Loucy (cell line): ENCODE measurements around the gene APOL6.
"Not testable (repeated sequence)": the region's sequence is repeated elsewhere in the genome, so short reads cannot be mapped to it uniquely, and the experiment has no call there.

Source experiments
- H2AFZ ChIP-seq: fragments of 200-600 bp; sonication (generic); 2 replicates; pipeline ENCODE4 v1.6.0; 2016; ENCODE audit warnings: antibody characterized with exemption, mild to moderate bottlenecking, low read length, moderate library complexity
- H3F3A ChIP-seq: fragments of 200-600 bp; 2 replicates; pipeline ENCODE4 v1.6.0; 2016; ENCODE audit warnings: antibody characterized with exemption, low read depth, mild to moderate bottlenecking
- H3K27me3 ChIP-seq: fragments of 200-600 bp; sonication (generic); 2 replicates; pipeline ENCODE4 v1.6.1; 2014; ENCODE audit warnings: low read length, mild to moderate bottlenecking; ENCODE audit not compliant: insufficient read depth, poor library complexity, severe bottlenecking
- H3K36me3 ChIP-seq: fragments of 200-600 bp; sonication (generic); 2 replicates; pipeline ENCODE4 v1.6.1; 2016; ENCODE audit warnings: low read length; ENCODE audit not compliant: insufficient read depth
- H3K4me1 ChIP-seq: fragments of 200-600 bp; sonication (generic); 2 replicates; pipeline ENCODE4 v1.5.1; 2014; ENCODE audit warnings: low read length, mild to moderate bottlenecking; ENCODE audit not compliant: insufficient read depth, poor library complexity, severe bottlenecking
- H3K4me2 ChIP-seq: fragments of 200-600 bp; sonication (generic); 2 replicates; pipeline ENCODE4 v1.6.0; 2014; ENCODE audit warnings: antibody characterized with exemption, low read length, low read depth, mild to moderate bottlenecking; ENCODE audit not compliant: poor library complexity, severe bottlenecking
- H3K4me3 ChIP-seq: fragments of 200-600 bp; sonication (generic); 2 replicates; pipeline ENCODE4 v1.5.1; 2014; ENCODE audit warnings: low read length, mild to moderate bottlenecking, mixed read lengths; ENCODE audit not compliant: poor library complexity, severe bottlenecking
- H3K79me2 ChIP-seq: fragments of 200-600 bp; sonication (generic); 2 replicates; pipeline ENCODE4 v1.6.1; 2014; ENCODE audit warnings: low read length; ENCODE audit not compliant: insufficient read depth
- H3K9ac ChIP-seq: fragments of 200-600 bp; sonication (generic); 2 replicates; pipeline ENCODE4 v1.6.0; 2014; ENCODE audit warnings: mild to moderate bottlenecking, low read depth, low read length, moderate library complexity; ENCODE audit not compliant: poor library complexity, severe bottlenecking
- H3K9me2 ChIP-seq: fragments of 200-600 bp; sonication (generic); replicated peaks from 2 replicates; pipeline ENCODE4 v1.6.1; 2016; ENCODE audit warnings: low read depth, low read length, mixed read lengths
- H3K9me3 ChIP-seq: fragments of 200-600 bp; sonication (generic); 2 replicates; pipeline ENCODE4 v1.6.1; 2014; ENCODE audit warnings: mild to moderate bottlenecking, antibody characterized with exemption, low read length, low read depth; ENCODE audit not compliant: insufficient read depth
- H4K20me1 ChIP-seq: fragments of 200-600 bp; sonication (generic); 2 replicates; pipeline ENCODE4 v1.6.0; 2014; ENCODE audit warnings: antibody characterized with exemption, low read length, mild to moderate bottlenecking; ENCODE audit not compliant: insufficient read depth, poor library complexity, severe bottlenecking
- EZH2phosphoT487 ChIP-seq: fragments of 200-600 bp; IDR thresholded peaks from 2 replicates; pipeline ENCODE4 v1.6.1; 2018; ENCODE audit warnings: antibody characterized with exemption, mild to moderate bottlenecking, moderate library complexity, borderline replicate concordance
- TF ChIP-seq, protein P1 (sequence below): fragments of 200-600 bp; sonication (generic); conservative IDR thresholded peaks from 2 replicates; pipeline ENCODE4 v1.5.1; 2014; ENCODE audit warnings: mild to moderate bottlenecking, antibody characterized with exemption, low read length

Gene APOL6

DNA sequence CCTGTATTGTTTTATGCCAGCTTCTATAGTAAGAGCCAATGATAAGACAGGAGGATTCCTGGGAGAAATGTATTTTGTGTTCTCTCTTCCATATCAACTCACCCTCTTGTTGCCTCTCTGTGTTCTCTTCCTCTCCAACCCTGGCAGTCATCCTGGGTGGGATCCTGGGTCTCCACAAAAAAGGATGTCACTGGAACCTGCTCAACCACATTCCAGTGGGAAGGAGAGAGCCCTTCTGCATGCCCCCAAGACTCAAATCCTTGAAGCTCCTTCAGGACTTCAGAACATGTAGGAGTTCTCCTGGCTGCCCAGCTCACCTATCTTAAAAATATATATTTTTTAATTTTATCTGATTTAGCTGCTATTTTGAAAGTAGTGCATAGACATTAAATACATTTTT is 26.1 kb downstream of the APOL6 start:
- Histone ChIP-seq H3K9ac (no peak overlapping the region), H2AFZ (no peak overlapping the region), H3K79me2 (no peaks in the 10 kb centered on the region), H3F3A (no peaks in the 10 kb centered on the region), H3K4me2 (no peak overlapping the region), H3K9me2 (no peaks in the 10 kb centered on the region), H3K4me1 (no peaks in the 10 kb centered on the region), H3K4me3 (no peak overlapping the region), H3K36me3 (no peaks in the 10 kb centered on the region), H3K9me3 (no peaks in the 10 kb centered on the region), H4K20me1 (no peaks in the 10 kb centered on the region), H3K27me3 (no peaks in the 10 kb centered on the region)
- no peak for TF ChIP-seq EZH2phosphoT487
- TF ChIP-seq, protein P1, sequence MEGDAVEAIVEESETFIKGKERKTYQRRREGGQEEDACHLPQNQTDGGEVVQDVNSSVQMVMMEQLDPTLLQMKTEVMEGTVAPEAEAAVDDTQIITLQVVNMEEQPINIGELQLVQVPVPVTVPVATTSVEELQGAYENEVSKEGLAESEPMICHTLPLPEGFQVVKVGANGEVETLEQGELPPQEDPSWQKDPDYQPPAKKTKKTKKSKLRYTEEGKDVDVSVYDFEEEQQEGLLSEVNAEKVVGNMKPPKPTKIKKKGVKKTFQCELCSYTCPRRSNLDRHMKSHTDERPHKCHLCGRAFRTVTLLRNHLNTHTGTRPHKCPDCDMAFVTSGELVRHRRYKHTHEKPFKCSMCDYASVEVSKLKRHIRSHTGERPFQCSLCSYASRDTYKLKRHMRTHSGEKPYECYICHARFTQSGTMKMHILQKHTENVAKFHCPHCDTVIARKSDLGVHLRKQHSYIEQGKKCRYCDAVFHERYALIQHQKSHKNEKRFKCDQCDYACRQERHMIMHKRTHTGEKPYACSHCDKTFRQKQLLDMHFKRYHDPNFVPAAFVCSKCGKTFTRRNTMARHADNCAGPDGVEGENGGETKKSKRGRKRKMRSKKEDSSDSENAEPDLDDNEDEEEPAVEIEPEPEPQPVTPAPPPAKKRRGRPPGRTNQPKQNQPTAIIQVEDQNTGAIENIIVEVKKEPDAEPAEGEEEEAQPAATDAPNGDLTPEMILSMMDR = no peak

DNA sequence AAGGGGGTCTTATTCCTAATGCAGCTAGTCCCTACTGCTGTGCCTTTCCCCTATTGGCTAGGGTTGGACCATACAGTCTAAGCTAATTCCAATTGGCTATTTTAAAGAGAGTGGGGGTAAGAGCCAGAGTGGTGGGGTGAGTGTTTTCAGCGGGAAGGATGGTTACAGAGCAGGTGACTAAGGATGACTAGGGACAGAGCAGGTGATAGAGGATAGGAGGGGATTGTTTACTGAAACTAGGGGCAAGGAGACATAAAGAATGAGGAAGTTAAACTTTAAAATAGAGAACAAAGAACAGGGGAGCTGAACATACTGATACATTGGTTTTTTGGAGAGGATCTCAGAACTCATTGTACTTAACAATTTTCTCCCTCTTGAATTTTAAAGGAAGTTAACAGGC is 27.8 kb downstream of the APOL6 start:
- not testable (repeated sequence) for H3K27me3 ChIP-seq, H3F3A ChIP-seq, H3K36me3 ChIP-seq, H3K4me1 ChIP-seq, H4K20me1 ChIP-seq, H3K9ac ChIP-seq, H3K79me2 ChIP-seq, H3K4me3 ChIP-seq, H2AFZ ChIP-seq, H3K9me3 ChIP-seq, H3K4me2 ChIP-seq, H3K9me2 ChIP-seq

GRCh38 chr22:35677460-35678187 is 29.4 kb downstream of the APOL6 start:
- no peak for TF ChIP-seq EZH2phosphoT487
- TF ChIP-seq, protein P1 = no peak
- H3F3A ChIP-seq = no peaks in the 10 kb centered on the region

DNA sequence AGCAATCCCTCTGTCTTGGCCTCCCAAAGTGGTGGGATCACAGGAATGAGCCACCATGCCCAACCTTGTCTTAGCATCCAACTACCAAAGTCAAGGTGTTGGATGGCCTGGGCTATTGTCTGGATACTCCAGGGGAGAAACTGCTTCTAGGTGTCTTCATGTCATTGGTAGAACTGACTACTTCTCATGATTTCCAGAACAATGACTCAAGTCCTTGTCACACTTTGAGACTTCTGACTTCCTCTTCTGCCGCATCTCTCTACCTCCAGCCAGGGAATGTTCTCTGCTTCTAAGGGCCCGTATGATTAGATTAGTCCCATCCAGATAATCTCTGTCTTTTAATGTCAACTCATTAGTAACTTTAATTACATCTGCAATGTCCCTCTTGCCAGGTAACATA is 30.6 kb downstream of the APOL6 start:
- H3K36me3 ChIP-seq = no peaks in the 10 kb centered on the region
- H3K9me3 ChIP-seq = peaks cover 5% of the 10 kb centered on the region; the same call in 1 of the 2 replicates
- no peaks in the 10 kb centered on the region for H3K27me3 ChIP-seq
- H3K9ac ChIP-seq = no peak overlapping the region
- TF ChIP-seq, protein P1 = no peak
- no peak for TF ChIP-seq EZH2phosphoT487
- no peak overlapping the region for H3K4me3 ChIP-seq
- H3K79me2 ChIP-seq = no peaks in the 10 kb centered on the region
- no peaks in the 10 kb centered on the region for H3F3A ChIP-seq
- no peak overlapping the region for H2AFZ ChIP-seq
- no peaks in the 10 kb centered on the region for H4K20me1 ChIP-seq
- no peaks in the 10 kb centered on the region for H3K9me2 ChIP-seq
- H3K4me2 ChIP-seq = no peak overlapping the region
- no peaks in the 10 kb centered on the region for H3K4me1 ChIP-seq

More at GRCh38 chr22:35677460-35678187, 29.4 kb downstream of the APOL6 start:
- Histone ChIP-seq H3K9me3 (peaks cover 5% of the 10 kb centered on the region; the same call in 1 of the 2 replicates), H3K4me2 (no peak overlapping the region), H3K27me3 (no peaks in the 10 kb centered on the region), H3K9me2 (no peaks in the 10 kb centered on the region), H3K36me3 (no peaks in the 10 kb centered on the region), H4K20me1 (no peaks in the 10 kb centered on the region), H3K79me2 (no peaks in the 10 kb centered on the region), H2AFZ (no peak overlapping the region), H3K9ac (no peak overlapping the region), H3K4me3 (no peak overlapping the region), H3K4me1 (no peaks in the 10 kb centered on the region)

GRCh38 chr22:35679492-35679891 is 31.2 kb downstream of the APOL6 start:
- H3K9ac ChIP-seq, H3K9me3 ChIP-seq, H3K36me3 ChIP-seq: not testable (repeated sequence)

More at GRCh38 chr22:35679492-35679891, 31.2 kb downstream of the APOL6 start:
- not testable (repeated sequence) for H4K20me1 ChIP-seq, H3F3A ChIP-seq, H3K4me3 ChIP-seq, H3K79me2 ChIP-seq, H2AFZ ChIP-seq, H3K4me1 ChIP-seq, H3K9me2 ChIP-seq, H3K4me2 ChIP-seq, H3K27me3 ChIP-seq
